Measurements from ENCODE around the gene NPEPPS.

The NPEPPS gene

DNA sequence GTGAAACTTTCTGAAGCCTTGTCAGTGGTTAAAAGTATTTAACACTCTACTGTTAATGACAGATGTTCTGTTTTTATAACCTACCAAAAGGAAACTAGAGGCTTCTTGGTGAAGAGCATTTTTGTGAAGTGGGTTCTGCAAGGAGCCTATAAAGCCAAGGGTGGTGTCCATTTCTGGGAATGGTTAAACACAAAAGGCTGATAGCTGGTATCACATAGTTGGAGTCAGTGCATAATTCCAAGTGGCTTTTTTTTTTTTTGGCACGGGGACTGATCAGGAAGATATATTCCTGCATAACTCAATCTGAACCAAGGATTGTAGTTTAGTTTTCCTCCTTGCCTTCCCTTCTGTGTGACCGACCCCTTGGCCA is 91.3 kb downstream of the NPEPPS start:
- CTCF ChIA-PET, result interaction anchor here (0.6 to 2.3 kb wide), 6 partner anchors 10 to 625 kb away, joined by 3 to 8 read pairs (median 3); partner anchors contain the start of gene KPNB1
- TF ChIP-seq ZFP37 (tag by site-specific recombination; IDR thresholded peaks at IDR 0.05) (0 out of 2 replicates have a peak, but pooled peaks have one; percentile 11), ZNF654 (tag by site-specific recombination; IDR thresholded peaks at IDR 0.05; ENCODE audit: low read depth) (no peak)
- POLR2A ChIA-PET, result interaction anchor here (0.6 to 1.5 kb wide), 6 partner anchors 9 to 129 kb away, joined by 3 to 11 read pairs (median 4); partner anchors contain the start of gene KPNB1
- peaks cover 13% of the 10 kb centered on the region for H3K4me1 ChIP-seq (ENCODE audit: control insufficient read depth, insufficient read depth, low read length)
- no peaks in the 10 kb centered on the region for H3K9me3 ChIP-seq (ENCODE audit: control insufficient read depth, insufficient read depth, low read depth, low read length)
- H3K27ac ChIP-seq (ENCODE audit: extremely low read depth, low read depth, low read length), result no peak overlapping the region; the same call in 1 of the 2 replicates
- H3K36me3 ChIP-seq (ENCODE audit: control insufficient read depth in 2 of 2, insufficient read depth in 1 of 2, low read length in 2 of 2), result peaks cover 56 to 70% of the 10 kb centered on the region in 2 experiments
- H3K4me3 ChIP-seq (ENCODE audit: low read depth, low read length), result no peak overlapping the region

DNA sequence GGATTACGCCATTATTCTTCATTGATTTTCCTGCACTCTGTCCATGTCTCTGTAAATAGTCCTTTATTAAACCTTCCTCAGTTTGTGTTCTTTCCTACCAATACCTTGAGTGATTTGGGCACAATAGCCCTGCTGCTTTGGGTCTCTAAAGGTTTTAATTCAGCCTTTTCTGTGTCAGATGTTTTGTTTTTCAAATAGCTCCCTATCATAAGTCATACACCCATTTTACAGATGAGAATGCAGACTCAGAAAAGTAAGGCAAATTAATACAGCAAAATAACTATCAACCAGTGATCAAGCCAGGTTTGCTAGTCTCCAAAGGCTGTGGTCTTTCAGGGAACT is 93.8 kb downstream of the NPEPPS start:
- no peaks in the 10 kb centered on the region for H3K9me3 ChIP-seq (ENCODE audit: control insufficient read depth, insufficient read depth, low read depth, low read length)
- peaks cover 30 to 46% of the 10 kb centered on the region in 2 experiments for H3K36me3 ChIP-seq (ENCODE audit: control insufficient read depth in 2 of 2, insufficient read depth in 1 of 2, low read length in 2 of 2)
- TF ChIP-seq, protein P1, sequence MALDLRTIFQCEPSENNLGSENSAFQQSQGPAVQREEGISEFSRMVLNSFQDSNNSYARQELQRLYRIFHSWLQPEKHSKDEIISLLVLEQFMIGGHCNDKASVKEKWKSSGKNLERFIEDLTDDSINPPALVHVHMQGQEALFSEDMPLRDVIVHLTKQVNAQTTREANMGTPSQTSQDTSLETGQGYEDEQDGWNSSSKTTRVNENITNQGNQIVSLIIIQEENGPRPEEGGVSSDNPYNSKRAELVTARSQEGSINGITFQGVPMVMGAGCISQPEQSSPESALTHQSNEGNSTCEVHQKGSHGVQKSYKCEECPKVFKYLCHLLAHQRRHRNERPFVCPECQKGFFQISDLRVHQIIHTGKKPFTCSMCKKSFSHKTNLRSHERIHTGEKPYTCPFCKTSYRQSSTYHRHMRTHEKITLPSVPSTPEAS (tag by site-specific recombination; IDR thresholded peaks at IDR 0.05), result no peak
- TF ChIP-seq ZNF660 (tag by site-specific recombination; IDR thresholded peaks at IDR 0.05), result 0 out of 2 replicates have a peak, but pooled peaks have one; percentile 35
- TF ChIP-seq, protein P2, sequence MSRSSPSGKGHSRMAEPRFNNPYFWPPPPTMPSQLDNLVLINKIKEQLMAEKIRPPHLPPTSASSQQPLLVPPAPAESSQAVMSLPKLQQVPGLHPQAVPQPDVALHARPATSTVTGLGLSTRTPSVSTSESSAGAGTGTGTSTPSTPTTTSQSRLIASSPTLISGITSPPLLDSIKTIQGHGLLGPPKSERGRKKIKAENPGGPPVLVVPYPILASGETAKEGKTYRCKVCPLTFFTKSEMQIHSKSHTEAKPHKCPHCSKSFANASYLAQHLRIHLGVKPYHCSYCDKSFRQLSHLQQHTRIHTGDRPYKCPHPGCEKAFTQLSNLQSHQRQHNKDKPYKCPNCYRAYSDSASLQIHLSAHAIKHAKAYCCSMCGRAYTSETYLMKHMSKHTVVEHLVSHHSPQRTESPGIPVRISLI (tag by site-specific recombination; IDR thresholded peaks at IDR 0.05), result 0 out of 2 replicates have a peak, but pooled peaks have one; percentile 5
- ChIA-PET CTCF (interaction anchor here (0.6 to 1.0 kb wide), 5 partner anchors 9 to 490 kb away, joined by 4 to 9 read pairs (median 5); no protein-coding TSS in a partner anchor), POLR2A (interaction anchor here (1.7 to 2.0 kb wide), 2 partner anchors 25 to 26 kb away, joined by 4 to 12 read pairs; partner anchors contain the start of gene KPNB1)
- no peak overlapping the region for H3K27ac ChIP-seq (ENCODE audit: extremely low read depth, low read depth, low read length)
- H3K4me1 ChIP-seq (ENCODE audit: control insufficient read depth, insufficient read depth, low read length), result peaks cover 13% of the 10 kb centered on the region
- no peak overlapping the region for H3K4me3 ChIP-seq (ENCODE audit: low read depth, low read length)

DNA sequence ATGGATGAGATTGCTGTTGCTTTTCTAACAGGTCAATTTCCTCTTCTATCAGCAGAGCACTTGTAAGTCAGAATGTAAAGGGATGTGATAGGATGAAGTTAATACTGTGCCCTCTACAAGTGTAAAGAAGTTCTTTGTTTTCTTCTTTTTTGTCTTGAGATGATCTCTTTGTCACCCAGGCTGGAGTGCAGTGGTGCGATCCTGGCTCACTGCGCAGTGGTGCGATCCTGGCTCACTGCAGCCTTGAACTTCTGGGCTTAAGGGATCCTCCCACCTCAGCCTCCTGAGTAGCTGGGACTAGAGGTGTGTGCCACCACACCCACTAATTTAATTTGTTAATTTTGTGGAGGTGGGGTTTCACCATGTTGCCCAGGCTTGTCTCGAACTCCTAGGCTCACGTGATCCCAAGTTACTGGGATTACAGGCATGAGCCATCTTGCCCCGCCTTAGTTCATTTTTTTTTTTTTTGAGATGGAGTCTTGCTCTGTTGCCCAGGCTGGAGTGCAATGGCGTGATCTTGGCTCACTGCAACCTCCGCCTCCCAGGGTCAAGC is 97.2 kb downstream of the NPEPPS start:
- Histone ChIP-seq H3K36me3 (ENCODE audit: control insufficient read depth in 2 of 2, insufficient read depth in 1 of 2, low read length in 2 of 2) (peaks cover 9 to 16% of the 10 kb centered on the region in 2 experiments), H3K9me3 (ENCODE audit: control insufficient read depth, insufficient read depth, low read depth, low read length) (no peaks in the 10 kb centered on the region), H3K27ac (ENCODE audit: extremely low read depth, low read depth, low read length) (no peak overlapping the region), H3K4me1 (ENCODE audit: control insufficient read depth, insufficient read depth, low read length) (no peaks in the 10 kb centered on the region), H3K4me3 (ENCODE audit: low read depth, low read length) (no peak overlapping the region)
- ChIA-PET CTCF (interaction anchor here (0.6 to 2.6 kb wide), 3 partner anchors 10 to 12 kb away, joined by 3 to 10 read pairs (median 3); no protein-coding TSS in a partner anchor), POLR2A (interaction anchor here (1.2 kb wide), 1 partner anchor 21 kb away, joined by 4 read pairs; the partner anchor contains the start of gene KPNB1)
- no peak for TF ChIP-seq ZNF19 (tag by site-specific recombination; IDR thresholded peaks at IDR 0.05; ENCODE audit: low read depth)
- no peak for TF ChIP-seq ZNF670 (tag by site-specific recombination; IDR thresholded peaks at IDR 0.05; ENCODE audit: low read depth)
- peak; percentile 57 for TF ChIP-seq KLF1 (tag by site-specific recombination; IDR thresholded peaks at IDR 0.05)
- no peak for TF ChIP-seq ZFHX2 (tag by site-specific recombination; conservative IDR thresholded peaks at IDR 0.05)
- TF ChIP-seq MEIS1 (CRISPR knock-in tag; IDR thresholded peaks at IDR 0.05; ENCODE audit: borderline replicate concordance), result no peak
- TF ChIP-seq KLF7 (tag by site-specific recombination; IDR thresholded peaks at IDR 0.05; ENCODE audit: borderline replicate concordance), result no peak
- TF ChIP-seq, protein P3, sequence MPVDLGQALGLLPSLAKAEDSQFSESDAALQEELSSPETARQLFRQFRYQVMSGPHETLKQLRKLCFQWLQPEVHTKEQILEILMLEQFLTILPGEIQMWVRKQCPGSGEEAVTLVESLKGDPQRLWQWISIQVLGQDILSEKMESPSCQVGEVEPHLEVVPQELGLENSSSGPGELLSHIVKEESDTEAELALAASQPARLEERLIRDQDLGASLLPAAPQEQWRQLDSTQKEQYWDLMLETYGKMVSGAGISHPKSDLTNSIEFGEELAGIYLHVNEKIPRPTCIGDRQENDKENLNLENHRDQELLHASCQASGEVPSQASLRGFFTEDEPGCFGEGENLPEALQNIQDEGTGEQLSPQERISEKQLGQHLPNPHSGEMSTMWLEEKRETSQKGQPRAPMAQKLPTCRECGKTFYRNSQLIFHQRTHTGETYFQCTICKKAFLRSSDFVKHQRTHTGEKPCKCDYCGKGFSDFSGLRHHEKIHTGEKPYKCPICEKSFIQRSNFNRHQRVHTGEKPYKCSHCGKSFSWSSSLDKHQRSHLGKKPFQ (tag by site-specific recombination; IDR thresholded peaks at IDR 0.05), result no peak
- TF ChIP-seq ZNF664 (tag by site-specific recombination; IDR thresholded peaks at IDR 0.05), result no peak
- no peak for TF ChIP-seq ZBTB1 (tag by site-specific recombination; IDR thresholded peaks at IDR 0.05)
- TF ChIP-seq ZNF23 (tag by site-specific recombination; IDR thresholded peaks at IDR 0.05; ENCODE audit: borderline replicate concordance), result no peak
- TF ChIP-seq ZNF404 (tag by site-specific recombination; IDR thresholded peaks at IDR 0.05), result no peak
- TF ChIP-seq, protein P4, sequence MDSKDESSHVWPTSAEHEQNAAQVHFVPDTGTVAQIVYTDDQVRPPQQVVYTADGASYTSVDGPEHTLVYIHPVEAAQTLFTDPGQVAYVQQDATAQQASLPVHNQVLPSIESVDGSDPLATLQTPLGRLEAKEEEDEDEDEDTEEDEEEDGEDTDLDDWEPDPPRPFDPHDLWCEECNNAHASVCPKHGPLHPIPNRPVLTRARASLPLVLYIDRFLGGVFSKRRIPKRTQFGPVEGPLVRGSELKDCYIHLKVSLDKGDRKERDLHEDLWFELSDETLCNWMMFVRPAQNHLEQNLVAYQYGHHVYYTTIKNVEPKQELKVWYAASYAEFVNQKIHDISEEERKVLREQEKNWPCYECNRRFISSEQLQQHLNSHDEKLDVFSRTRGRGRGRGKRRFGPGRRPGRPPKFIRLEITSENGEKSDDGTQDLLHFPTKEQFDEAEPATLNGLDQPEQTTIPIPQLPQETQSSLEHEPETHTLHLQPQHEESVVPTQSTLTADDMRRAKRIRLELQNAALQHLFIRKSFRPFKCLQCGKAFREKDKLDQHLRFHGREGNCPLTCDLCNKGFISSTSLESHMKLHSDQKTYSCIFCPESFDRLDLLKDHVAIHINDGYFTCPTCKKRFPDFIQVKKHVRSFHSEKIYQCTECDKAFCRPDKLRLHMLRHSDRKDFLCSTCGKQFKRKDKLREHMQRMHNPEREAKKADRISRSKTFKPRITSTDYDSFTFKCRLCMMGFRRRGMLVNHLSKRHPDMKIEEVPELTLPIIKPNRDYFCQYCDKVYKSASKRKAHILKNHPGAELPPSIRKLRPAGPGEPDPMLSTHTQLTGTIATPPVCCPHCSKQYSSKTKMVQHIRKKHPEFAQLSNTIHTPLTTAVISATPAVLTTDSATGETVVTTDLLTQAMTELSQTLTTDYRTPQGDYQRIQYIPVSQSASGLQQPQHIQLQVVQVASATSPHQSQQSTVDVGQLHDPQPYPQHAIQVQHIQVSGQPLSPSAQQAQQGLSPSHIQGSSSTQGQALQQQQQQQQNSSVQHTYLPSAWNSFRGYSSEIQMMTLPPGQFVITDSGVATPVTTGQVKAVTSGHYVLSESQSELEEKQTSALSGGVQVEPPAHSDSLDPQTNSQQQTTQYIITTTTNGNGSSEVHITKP (tag by site-specific recombination; IDR thresholded peaks at IDR 0.05), result 0 out of 2 replicates have a peak, but pooled peaks have one; percentile 50
- no peak for TF ChIP-seq MZF1 (tag by site-specific recombination; IDR thresholded peaks at IDR 0.05; ENCODE audit: borderline replicate concordance)
- no peak for TF ChIP-seq ZNF37A (tag by site-specific recombination; IDR thresholded peaks at IDR 0.05)
- TF ChIP-seq ZNF248 (tag by site-specific recombination; IDR thresholded peaks at IDR 0.05), result no peak

Data from HEK293 (cell line).